ENCODE measurements around the gene ESR1.

DNA sequence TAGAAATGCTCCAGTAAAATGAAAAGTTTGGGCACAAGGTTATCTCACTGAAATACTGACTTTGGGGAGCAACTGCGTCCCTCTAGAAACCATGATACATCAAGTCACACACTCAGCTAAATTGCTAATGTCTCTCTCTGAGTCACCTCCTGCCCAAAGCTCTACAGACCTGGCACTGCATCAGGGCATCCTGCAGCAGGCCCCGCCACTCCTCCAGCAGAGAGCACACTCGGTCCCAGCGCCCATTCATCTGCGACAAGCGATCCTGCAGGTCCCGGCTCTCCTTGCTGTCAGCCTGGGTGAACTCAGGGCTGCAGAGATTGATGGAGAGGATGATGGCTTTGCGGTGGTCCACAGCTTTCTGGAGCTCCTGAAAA, 329.0 kb downstream of the ESR1 start:
- TF ChIP-seq YY1 (IDR thresholded peaks at IDR 0.05; ENCODE audit: insufficient read depth, insufficient read length) (no peak), ZNF274 (IDR thresholded peaks at IDR 0.05; ENCODE audit: low read depth, low read length) (no peak), SUZ12 (IDR thresholded peaks at IDR 0.05; ENCODE audit: extremely low read depth, insufficient read depth, insufficient read length) (no peak)
